Measurements from ENCODE around the gene MGP.

Gene MGP

DNA sequence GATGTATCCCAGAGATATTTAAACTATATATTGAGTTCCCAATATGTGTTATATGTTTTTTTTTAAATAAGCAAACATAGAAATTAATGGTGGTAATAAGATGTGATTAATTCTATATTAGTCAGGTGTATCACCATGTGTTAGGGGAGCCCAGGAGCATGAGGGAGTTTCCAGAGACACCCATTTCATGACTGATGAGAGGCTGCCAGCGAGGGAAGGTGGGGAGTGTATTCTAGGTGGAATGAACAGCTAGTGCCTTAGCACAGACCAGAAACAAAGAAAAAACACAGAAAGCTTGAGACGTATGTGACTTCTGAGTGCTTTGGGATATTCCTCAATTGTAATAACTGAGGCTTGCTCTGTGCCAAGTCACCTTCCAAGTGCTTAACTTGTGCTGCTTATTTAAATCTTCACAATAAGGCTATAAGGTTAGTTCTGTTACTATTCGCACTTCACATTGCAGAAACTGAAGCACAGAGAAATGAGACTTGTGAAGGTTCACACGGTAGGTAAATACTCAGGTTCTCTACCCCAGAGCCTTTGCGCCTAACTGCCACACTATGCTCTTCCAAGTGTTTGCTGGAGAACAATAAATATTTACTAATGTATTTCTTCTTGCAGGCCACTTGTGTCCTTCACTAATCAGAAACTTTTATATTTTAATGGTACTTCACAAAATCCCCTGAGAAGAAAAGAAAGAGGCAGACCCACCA lies 17.9 kb upstream of the MGP start:
- TF ChIP-seq, protein P1, sequence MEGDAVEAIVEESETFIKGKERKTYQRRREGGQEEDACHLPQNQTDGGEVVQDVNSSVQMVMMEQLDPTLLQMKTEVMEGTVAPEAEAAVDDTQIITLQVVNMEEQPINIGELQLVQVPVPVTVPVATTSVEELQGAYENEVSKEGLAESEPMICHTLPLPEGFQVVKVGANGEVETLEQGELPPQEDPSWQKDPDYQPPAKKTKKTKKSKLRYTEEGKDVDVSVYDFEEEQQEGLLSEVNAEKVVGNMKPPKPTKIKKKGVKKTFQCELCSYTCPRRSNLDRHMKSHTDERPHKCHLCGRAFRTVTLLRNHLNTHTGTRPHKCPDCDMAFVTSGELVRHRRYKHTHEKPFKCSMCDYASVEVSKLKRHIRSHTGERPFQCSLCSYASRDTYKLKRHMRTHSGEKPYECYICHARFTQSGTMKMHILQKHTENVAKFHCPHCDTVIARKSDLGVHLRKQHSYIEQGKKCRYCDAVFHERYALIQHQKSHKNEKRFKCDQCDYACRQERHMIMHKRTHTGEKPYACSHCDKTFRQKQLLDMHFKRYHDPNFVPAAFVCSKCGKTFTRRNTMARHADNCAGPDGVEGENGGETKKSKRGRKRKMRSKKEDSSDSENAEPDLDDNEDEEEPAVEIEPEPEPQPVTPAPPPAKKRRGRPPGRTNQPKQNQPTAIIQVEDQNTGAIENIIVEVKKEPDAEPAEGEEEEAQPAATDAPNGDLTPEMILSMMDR (IDR thresholded peaks at IDR 0.05; ENCODE audit: low read depth, low read length): no peak
- TF ChIP-seq MYC (IDR thresholded peaks at IDR 0.05; ENCODE audit: low read depth, low read length) (no peak), POLR2A (IDR thresholded peaks at IDR 0.05; ENCODE audit: extremely low read depth, insufficient read length) (no peak)
- TF ChIP-seq, protein P2, sequence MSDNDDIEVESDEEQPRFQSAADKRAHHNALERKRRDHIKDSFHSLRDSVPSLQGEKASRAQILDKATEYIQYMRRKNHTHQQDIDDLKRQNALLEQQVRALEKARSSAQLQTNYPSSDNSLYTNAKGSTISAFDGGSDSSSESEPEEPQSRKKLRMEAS (IDR thresholded peaks at IDR 0.05; ENCODE audit: low read depth, low read length): no peak
- DNase-seq (ENCODE audit: low read depth): no peak
- H3K4me3 ChIP-seq (ENCODE audit: low read depth, low read length): no peak overlapping the region

DNA sequence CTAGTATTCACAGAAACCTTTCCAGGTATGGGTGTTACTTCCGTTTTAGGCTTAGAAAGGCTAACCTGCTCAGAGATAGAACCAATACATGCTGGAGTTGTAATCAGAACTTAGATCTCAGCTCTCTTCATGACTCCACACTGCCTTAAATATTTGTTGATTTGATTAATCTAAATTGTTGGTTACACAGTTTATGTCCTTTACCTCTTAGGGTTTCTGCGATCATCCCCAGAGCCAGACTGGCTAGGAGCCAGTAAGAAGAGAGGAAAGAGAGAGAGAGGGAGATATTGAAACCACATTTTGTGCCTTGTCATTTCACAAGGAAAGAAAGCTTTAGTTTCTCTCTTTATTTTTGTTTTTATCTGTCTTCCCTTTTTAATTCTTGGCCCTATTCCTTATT lies 16.8 kb upstream of the MGP start:
- no peak for TF ChIP-seq POLR2A (IDR thresholded peaks at IDR 0.05; ENCODE audit: extremely low read depth, insufficient read length)
- TF ChIP-seq MYC (IDR thresholded peaks at IDR 0.05; ENCODE audit: low read depth, low read length): no peak
- TF ChIP-seq, protein P2 (IDR thresholded peaks at IDR 0.05; ENCODE audit: low read depth, low read length): no peak
- no peak overlapping the region for H3K4me3 ChIP-seq (ENCODE audit: low read depth, low read length)
- DNase-seq (ENCODE audit: low read depth): no peak

DNA sequence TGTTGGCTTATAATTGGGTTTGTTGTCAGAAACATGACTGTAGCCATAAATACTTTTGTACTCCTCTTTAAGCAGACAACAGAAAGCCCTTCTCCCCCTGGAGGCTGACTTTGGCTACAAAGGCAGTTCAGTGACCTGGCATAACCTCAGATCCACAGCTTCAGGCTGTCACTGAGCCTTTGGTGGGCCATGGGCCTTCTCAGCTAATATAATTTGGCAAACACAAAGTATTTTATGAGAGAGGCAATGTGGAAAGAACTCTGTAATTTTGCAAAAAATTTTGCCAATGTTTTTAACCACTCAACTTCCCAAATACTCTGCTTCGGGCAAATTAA lies 15.5 kb upstream of the MGP start:
- DNase-seq (ENCODE audit: low read depth): peak; percentile 15
- TF ChIP-seq, protein P1 (IDR thresholded peaks at IDR 0.05; ENCODE audit: low read depth, low read length): no peak
- TF ChIP-seq, protein P2 (IDR thresholded peaks at IDR 0.05; ENCODE audit: low read depth, low read length): no peak
- TF ChIP-seq POLR2A (IDR thresholded peaks at IDR 0.05; ENCODE audit: extremely low read depth, insufficient read length) (no peak), MYC (IDR thresholded peaks at IDR 0.05; ENCODE audit: low read depth, low read length) (no peak)
- no peak overlapping the region for H3K4me3 ChIP-seq (ENCODE audit: low read depth, low read length)

DNA sequence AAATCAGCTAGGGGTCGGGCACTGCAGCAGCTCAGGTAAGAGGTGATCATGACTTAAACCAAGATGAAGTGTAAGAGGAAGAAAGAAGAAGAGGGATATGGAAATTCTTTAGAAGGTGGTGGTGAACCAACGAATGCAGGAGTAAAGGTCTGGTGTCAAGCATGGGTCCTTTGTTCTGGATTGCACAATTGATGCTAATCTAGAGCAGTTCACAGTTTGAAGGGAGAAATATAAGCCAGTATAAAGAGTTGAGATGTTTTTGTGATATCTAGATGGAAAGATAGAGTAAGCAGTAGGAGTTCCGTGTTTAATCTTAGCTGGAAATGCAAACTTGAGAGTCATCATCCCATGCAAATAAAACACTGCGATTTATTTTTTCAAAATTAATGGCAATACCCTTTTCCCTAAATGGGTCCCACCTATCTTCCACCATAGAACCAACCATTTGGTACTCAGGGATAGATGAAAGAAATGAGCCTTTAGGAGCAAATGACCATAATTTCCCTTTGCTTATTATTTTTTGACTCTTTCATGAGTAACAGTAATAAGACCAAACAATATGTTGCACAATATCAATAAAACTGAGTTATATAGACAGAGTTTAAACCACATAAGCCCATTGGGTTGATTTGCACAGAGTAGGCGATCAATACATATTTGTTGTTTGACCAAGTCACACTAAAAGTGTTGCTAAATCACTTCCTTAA lies 15.0 kb upstream of the MGP start:
- DNase-seq (ENCODE audit: low read depth): no peak
- no peak overlapping the region for H3K4me3 ChIP-seq (ENCODE audit: low read depth, low read length)
- TF ChIP-seq, protein P1 (IDR thresholded peaks at IDR 0.05; ENCODE audit: low read depth, low read length): no peak
- TF ChIP-seq POLR2A (IDR thresholded peaks at IDR 0.05; ENCODE audit: extremely low read depth, insufficient read length): no peak
- no peak for TF ChIP-seq MYC (IDR thresholded peaks at IDR 0.05; ENCODE audit: low read depth, low read length)
- TF ChIP-seq, protein P2 (IDR thresholded peaks at IDR 0.05; ENCODE audit: low read depth, low read length): no peak

DNA sequence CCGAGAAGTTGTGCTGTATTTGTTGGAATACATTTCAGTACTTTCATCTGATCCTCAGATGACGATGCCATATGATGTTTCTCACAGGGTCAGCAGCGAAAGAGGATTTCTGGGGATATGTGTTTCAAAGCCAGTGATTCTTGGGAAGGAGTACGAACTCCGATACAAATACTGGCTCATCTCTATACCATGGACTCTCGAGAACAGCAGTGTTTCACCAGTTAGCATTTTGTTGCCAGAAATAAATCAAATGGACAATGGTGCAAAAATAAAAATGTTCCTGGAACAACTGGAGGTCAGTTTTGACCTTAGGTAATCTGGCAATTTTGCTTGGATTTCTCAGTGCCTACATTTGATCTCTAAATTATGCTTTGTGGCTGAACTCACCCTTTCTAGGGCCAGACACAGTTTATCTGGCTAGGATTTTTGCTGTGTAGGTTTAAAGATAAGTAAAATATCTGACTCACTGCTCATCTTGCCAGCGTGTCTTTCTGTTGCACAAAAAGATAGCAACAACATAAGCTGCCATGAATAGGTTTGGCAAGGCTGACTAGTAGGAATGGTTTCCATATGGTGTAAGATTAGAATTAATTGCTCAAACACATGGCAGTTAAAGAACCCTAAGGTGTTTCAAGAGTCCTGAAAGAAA lies 11.0 kb upstream of the MGP start:
- TF ChIP-seq, protein P2 (IDR thresholded peaks at IDR 0.05; ENCODE audit: low read depth, low read length): no peak
- TF ChIP-seq, protein P1 (IDR thresholded peaks at IDR 0.05; ENCODE audit: low read depth, low read length): no peak
- no peak overlapping the region for H3K4me3 ChIP-seq (ENCODE audit: low read depth, low read length)
- no peak for DNase-seq (ENCODE audit: low read depth)
